DMS153 (cell line): ENCODE data around the gene TMEM37.

Experiments used
- DNase-seq: peaks from one replicate; lab custom pipeline; 2025; lab: John Stamatoyannopoulos, UW

The TMEM37 gene

DNA sequence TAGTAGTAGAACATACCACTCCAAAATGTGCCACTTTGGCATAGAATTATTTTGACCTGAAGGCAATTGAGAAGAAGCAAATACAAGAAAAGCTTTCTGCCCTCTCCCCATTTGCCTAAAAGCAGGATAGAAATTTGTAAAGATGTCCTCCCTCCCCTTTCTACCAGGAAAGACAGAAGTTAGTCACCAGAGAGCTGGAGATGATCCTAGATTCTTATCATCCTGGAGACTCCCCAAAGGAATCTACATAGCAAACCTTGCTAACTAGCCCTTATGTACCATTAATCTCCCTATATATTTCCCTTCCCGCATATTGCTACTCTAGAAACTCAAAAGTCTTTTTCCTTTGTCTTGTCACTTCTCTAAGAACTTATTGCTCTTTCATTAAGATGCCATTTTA lies 12.6 kb upstream of the TMEM37 start:
- no peak for DNase-seq

DNA sequence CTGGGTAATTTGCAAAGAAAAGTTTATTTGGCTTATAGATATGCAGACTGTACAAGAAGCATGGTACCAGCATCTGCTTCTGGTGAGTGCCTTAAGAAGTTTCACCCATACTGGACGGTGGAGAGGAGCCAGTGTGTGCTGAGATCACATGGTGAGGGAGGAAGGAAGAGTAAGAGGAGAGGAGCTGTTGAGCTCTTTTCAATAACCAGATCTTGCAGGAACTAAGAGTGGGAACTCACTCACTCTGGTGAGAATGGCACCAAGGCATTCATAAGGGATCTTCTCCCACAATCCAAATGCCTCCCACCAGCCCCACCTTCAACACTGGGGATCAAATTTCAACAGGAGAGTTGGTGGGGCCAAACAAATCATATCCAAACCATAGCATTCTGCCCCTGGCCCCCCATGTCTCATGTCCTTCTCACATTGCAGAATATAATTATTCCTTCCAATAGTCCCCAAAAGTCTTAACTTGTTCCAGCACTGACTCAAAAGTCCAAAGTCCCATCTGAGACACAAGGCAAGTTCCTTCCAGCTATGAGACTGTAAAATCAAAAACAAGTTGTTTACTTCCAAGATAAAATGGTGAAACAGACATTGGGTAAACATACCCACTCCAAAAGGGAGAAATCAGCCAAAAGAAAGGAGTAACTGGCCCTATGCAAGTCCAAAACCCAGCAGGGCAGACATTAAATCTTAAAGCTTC lies 11.7 kb upstream of the TMEM37 start:
- DNase-seq: no peak

DNA sequence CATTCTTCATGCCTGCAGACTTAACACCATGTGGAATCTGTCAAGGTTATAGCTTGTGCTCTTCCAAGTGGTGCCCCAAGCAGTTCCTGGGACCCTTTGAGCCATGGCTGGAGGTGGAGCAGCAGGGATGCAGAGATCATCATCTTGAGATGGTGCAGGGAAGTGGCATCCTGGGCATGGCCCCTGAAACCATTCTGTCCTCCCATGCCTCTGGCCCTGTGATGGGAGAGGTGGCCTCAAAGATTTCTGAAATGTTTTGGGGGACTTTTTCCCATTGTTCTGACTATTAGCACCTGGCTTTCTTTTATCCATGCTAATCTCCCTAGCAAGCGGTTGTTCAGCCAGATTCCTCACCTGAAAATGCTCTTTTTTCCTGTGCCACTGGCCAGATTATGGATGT lies 10.3 kb upstream of the TMEM37 start:
- no peak for DNase-seq

DNA sequence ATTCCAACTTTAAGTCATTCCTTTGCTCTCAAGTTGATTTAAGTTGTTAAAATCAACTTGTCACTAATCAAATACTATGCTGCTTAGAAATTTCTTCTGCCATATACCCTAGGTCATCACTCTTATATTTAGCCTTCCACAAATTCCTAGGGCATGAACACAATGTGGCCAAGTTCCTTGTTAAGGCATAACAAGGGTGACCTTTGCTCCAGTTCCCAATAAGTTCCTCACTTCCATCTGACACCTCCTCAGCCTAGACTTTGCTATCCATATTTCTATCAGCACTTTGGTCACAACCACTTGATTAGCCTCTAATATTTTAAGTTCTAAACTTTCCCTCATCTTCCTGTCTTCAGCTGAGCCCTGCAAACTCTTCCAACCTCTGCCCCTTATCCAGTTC lies 9.9 kb upstream of the TMEM37 start:
- no peak for DNase-seq

DNA sequence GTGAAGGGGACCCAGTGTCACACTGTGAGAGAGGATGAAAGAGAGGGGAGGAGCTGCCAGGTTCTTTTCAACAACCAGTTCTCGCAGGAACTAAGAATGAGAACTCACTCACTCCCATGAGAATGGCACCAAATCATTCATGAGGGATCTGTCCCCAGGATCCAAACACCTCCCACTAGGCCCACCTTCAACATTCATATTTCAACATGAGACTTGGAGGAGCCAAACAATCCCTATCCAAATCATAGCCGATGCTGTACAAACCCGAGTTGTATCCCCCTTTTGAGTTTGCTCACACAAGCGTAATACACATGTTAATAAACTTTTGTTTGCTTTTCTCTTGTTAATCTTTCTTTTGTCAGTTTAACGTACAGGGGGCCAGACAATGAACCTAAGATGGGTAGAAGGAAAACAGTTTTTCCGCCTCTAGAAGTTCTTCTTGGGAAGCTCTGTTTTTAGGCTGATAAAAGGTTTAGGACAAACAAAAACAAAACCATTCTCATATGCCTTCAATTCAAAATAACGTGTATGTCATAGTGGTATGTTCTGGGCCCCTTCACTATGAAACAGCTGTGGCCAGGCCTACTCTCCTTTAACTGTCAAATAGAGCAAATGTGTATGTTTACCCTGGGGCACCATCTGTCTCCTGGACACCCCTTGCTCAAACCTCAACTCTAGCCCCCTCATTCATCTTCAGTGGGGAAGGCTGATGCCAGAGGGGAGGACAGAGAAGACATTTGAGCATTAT lies 9.1 kb upstream of the TMEM37 start:
- DNase-seq: no peak

DNA sequence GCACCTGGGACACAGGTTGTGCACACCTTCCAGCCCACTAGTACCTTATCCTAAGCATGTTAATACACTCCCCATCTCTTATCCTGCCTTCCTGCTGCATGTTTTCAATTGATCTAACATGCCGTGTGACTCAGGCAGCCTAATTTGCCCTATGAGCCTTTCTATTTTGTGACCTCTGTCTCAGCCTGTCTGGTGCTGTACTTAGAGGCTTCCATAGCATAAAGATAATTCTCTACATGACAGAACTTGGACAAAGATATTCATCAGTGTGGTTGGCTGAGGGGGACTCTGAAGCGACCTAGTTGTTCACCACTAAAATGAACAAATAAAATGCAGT lies 8.6 kb upstream of the TMEM37 start:
- DNase-seq: no peak

DNA sequence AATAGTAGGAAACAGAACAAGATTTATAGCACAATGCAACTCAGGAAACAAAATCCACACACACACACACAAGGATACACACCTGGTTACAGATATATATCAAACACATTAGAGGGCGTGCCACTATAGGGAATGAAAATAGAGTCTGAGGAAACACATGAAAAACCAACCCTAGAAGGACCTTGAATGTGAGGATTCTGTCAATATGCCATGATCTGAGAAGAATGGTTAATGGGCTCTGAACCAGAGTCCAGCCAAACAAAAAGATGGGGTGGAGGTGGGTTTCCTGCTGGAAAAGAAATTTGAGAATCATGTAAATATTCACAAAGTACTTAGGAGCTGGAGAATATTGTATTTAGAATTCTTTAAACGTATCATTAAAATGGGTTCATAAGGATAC lies 7.8 kb upstream of the TMEM37 start:
- no peak for DNase-seq

DNA sequence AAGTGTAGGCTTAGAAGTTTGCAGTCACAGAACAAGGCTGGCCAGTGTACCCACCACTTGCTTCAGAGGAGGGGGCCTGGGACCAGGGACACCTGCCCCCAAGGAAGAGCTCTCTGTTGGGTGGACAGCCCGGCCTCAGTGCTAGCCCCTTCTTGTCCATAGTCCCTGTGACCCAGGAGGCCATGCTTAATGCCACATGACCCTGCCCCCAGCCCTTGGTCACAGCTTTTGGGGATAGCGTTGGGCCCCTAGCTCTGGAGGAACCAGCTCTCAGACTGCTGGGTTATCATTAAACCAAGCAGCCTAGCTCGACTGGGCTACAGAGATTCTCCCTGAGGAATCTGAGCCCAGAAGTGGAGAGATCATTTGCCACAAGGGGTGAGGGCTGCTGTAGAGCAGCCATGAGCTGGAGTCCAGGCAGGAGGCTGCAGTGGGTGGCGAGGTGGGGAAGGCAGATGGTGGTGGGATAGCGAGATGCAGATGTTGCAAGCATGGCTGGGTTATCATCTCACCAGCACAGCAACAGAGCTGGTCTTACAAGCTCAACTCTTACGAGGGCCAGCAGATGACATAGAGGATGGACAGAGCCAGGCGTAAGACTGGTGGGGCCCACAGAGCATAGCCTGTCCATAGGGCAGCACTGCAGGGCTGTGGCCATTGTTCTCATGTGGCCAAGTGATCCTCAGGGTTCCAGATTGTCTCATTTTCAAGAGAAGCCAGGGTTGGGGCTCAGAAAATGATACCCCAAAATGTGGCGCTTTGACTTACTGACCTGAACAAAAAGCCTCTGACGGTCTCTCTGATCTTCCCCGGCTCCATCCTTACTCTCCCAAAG lies 7.2 kb upstream of the TMEM37 start:
- no peak for DNase-seq

DNA sequence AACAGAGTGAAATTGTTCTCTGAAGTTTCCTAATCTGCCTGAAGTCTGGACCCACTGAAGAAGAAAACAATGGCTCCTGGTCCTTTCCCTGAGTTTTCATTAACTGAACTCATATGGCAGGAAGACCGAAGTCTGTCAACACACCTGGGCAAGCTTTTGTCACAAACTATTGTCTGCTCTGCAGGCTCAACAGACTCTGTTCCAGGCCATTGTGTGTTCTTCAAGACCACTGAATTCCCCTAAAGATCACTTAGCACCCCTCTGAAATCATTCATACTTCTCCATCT lies 6.6 kb upstream of the TMEM37 start:
- DNase-seq: no peak

GRCh38 chr2:119425620-119426395 lies 5.8 kb upstream of the TMEM37 start:
- DNase-seq: no peak

- no peak for DNase-seq
Measured at GRCh38 chr2:119426396-119426675, 5.3 kb upstream of the TMEM37 start.

GRCh38 chr2:119426801-119427395 lies 4.8 kb upstream of the TMEM37 start:
- DNase-seq: no peak

DNA sequence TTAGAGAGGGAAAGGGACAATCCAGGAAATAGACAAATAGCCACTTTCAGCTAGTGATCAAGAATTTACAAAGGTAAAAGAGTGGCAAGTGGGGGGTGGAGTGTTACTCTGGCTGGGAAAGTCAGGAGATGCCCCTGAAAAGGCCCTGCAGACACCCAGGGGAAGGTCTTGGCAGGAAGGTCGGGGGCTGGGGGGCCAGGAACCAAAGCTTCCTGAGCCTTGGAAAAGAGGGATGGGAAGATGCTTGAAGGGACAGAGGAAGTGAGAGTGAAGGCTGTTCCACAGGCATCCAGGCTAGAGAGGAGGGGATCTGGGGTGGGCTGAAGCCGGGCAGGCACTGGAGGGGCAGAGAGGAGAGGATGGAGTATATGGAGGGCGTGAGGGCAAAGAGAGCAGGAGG lies 3.9 kb upstream of the TMEM37 start:
- DNase-seq: no peak

DNA sequence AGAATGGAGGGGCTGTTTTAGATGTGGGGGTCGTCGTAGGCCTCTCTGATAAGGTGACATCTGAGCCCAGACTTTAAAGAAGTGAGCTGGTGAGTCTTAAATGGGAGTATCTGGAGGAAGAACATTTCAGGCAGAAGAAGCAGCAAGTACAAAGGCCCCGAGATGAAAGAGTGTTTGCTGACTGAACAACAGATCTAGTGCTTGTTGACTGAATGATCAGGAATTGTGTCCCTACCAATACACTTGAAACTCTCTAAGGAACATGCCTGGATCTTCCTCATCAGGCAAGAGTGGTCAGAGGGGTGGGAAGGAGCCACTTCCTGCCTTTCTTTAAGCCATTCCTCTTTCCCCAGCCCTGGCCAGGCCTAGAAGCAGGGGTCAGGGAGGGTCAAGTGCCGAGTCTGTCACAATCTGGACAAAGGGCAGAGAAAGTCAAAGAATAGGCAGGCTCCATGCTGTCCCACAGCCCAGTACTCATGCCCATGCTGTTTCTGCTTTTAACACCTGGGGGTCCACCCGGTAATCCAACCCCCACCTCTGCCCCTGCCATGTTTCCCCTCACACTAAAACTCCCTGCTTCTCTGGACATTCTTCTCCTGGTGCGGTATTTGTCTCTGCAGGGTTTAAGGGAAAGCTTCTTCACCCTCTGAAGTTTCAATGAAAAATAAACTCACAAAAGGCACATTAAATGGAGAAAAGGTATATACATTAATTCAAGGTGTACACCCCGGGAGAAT lies 3.0 kb upstream of the TMEM37 start:
- DNase-seq: no peak

DNA sequence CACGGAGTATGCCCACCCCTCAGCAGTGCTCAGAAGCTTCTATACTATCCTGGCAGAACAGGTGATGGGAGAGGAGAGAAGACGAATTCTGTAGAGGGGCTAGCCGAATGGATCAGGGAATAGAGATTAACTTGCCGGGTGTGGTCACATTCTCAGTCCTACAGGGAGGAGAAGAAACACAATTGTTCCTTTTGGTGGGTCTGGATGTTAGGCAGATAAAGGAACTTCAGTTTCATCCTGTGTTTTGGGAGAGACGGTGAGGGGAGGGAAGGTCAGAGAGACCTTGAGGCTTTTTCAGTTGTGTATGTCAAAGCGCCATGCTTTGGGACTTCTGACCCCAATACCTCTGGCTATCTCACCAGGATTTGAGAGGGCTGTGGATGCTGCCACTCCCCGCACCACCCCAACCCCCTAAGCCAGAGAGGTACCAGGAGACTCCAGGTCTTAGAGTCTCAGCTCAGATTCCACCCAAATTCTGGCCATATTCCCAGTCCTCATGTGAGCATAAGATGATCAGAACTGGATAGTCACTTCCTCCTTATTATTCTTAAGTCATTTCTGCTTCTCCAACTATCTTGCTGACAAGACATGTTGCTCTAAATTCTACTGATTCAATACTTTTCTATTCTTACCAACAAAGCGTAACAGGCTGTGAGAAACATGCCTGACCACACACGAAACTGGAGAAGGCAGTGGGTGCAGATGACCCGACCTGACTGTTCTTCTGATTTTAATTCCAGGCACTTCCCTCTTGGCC lies 2.3 kb upstream of the TMEM37 start:
- DNase-seq: no peak

GRCh38 chr2:119430023-119430498 lies 1.6 kb upstream of the TMEM37 start:
- DNase-seq: no peak

DNA sequence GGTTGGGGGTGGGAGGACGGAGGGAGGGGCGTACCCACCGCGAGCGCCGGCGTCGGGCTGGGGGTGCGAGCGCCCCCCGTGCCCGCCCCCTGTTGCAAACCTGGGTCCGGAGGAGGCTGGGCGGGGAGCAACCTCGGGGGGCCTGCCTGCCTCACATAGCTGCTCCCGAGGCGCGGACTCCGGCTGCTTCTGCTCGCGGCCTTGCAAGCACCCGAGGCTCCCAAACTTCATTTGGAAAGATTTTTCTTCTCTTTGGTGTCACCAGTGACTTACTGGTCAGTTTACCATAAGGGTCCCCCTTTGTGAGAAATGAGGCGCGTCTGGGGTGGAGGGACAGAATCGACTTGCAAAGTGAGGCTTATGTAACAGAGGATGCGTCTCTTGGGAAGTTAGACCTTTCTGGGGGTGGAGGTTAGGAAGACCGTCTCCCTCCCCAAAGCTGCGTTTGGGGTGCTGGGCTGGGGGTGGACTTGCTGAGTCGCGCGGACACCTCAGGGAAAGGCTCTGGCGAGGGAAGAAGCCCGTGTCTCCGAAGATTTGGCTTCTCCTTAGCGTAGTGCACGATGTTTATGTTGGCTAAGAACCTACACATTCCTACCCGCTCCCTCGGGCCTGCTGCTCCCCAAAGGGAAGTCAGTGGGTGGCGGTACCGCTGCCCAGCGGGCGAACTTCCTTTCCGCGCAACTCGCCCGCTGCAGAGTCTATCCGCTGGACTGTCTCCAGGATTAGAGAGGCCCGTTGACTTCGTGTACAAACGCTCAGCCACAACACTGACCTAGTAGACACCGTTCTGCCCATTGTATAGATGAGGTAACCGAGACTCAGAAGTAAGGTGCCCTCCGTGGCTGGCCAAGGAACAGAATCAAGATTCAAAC lies 559 bp downstream of the TMEM37 start:
- no peak for DNase-seq

DNA sequence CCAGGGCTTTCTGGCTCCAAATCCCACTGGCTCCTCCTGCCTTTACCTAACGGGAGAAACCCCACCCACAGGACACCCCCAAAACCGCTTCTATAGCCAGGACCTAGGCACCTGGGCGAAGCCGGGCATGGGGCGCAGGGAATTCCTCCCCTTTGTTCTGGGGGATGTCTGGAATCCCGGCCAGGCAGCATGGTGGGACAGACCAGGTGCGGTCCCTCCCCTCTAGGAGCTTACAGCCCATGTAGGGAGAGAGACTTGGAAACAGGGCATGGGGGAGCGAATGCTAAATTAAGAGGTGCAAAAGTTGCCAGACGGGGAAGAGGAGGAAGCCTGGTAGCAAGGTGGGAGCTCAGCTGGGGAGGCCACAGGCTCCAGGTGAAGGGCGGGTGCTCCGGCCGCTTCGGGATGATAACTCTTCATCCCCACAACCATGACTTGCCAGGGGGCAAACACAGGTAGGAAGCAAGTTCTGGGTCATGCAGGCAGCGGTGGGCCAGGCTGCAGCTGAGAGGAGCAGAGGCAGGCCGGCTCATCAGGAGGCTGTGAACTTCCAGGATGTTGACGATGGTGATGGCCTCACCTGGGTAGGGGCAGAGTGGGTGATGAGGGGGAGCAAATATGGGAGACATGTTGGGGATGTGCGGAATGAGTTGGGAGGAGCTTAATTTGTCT lies 1.3 kb downstream of the TMEM37 start:
- no peak for DNase-seq

GRCh38 chr2:119433636-119434327 lies 2.1 kb downstream of the TMEM37 start:
- no peak for DNase-seq
